SJCRH30 (cell line): ENCODE data around the gene TRDN. TPM values are rescaled to one million over a fixed set of nuclear protein-coding genes. Genes with fewer than 3 reads are reported as not detected.
"Not testable (repeated sequence)": the region's sequence is repeated elsewhere in the genome, so short reads cannot be mapped to it uniquely, and the experiment has no call there.

Source experiments
- DNase-seq, 2 experiments: peaks; one replicate each; pipeline ENCODE4 v3.0.0-alpha.2; 2015 to 2020
- H3K27ac ChIP-seq: fragments of 250-450 bp; sonication (Bioruptor Pico); 2 replicates; pipeline ENCODE4 v1.5.1; 2020; ENCODE audit warnings: mild to moderate bottlenecking, moderate library complexity
- H3K27me3 ChIP-seq: fragments of 250-450 bp; sonication (Bioruptor Pico); 2 replicates; pipeline ENCODE4 v1.5.1; 2020; ENCODE audit warnings: mild to moderate bottlenecking, moderate library complexity
- H3K36me3 ChIP-seq: fragments of 250-450 bp; sonication (Bioruptor Pico); 2 replicates; pipeline ENCODE4 v1.5.1; 2020; ENCODE audit warnings: mild to moderate bottlenecking, moderate library complexity
- H3K4me1 ChIP-seq: fragments of 250-450 bp; sonication (Bioruptor Pico); 2 replicates; pipeline ENCODE4 v1.5.1; 2020; ENCODE audit warnings: mild to moderate bottlenecking, moderate library complexity
- H3K4me3 ChIP-seq: fragments of 250-450 bp; sonication (Bioruptor Pico); 2 replicates; pipeline ENCODE4 v1.5.1; 2020; ENCODE audit warnings: mild to moderate bottlenecking, moderate library complexity
- H3K9me3 ChIP-seq: fragments of 250-450 bp; sonication (Bioruptor Pico); replicated peaks from 2 replicates; pipeline ENCODE4 v1.5.1; 2020; ENCODE audit warnings: mild to moderate bottlenecking, moderate library complexity
- total RNA-seq: library from RNA; depleted of rRNA; stranded (reverse); fragments of >200 nt; shearing (Covaris generic); gene quantifications from 2 replicates; pipeline ENCODE4 v1.2.3, GENCODE V29; 2014

Gene TRDN
- total RNA-seq, 1 experiment from 2014 or later = 0.02 TPM

GRCh38 chr6:123598011-123598410 lies 38.7 kb downstream of the TRDN start:
- no peaks in the 10 kb centered on the region for H3K36me3 ChIP-seq
- no peaks in the 10 kb centered on the region for H3K4me1 ChIP-seq
- H3K9me3 ChIP-seq = no peaks in the 10 kb centered on the region
- no peak overlapping the region for H3K4me3 ChIP-seq
- no peak for DNase-seq
- no peak overlapping the region for H3K27ac ChIP-seq
- no peaks in the 10 kb centered on the region for H3K27me3 ChIP-seq

DNA sequence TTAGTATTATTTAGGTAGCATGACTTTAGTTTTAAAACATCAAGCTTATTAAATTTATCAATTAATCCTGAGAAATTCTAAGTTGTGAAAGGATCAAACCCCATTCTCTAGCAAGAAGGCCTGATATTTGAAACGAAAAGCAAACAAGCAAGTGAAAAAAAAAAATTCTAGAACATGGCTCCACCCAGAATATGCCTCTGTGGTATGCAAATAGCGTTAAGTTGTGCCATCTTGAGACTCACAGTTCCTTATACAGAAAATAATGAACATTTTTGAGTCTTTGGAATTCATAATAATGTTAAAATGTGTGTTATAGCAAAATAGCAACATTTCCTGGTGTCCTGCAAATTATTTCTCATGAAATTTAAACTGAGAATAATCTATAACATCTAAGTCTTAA lies 42.0 kb downstream of the TRDN start:
- H3K4me1 ChIP-seq = no peaks in the 10 kb centered on the region
- no peaks in the 10 kb centered on the region for H3K27me3 ChIP-seq
- DNase-seq = no peak

GRCh38 chr6:123592426-123592825 lies 44.3 kb downstream of the TRDN start:
- DNase-seq = no peak
- H3K36me3 ChIP-seq = no peaks in the 10 kb centered on the region
- H3K4me3 ChIP-seq = no peak overlapping the region
- no peaks in the 10 kb centered on the region for H3K27me3 ChIP-seq
- no peaks in the 10 kb centered on the region for H3K9me3 ChIP-seq
- no peaks in the 10 kb centered on the region for H3K4me1 ChIP-seq
- H3K27ac ChIP-seq = no peak overlapping the region

More for the DNA sequence above, 42.0 kb downstream of the TRDN start:
- H3K36me3 ChIP-seq = no peaks in the 10 kb centered on the region
- H3K9me3 ChIP-seq = no peaks in the 10 kb centered on the region
- H3K27ac ChIP-seq = no peak overlapping the region
- H3K4me3 ChIP-seq = no peak overlapping the region

GRCh38 chr6:123589973-123590372 lies 46.8 kb downstream of the TRDN start:
- no peak overlapping the region for H3K4me3 ChIP-seq
- H3K4me1 ChIP-seq = no peaks in the 10 kb centered on the region
- no peaks in the 10 kb centered on the region for H3K9me3 ChIP-seq
- no peak for DNase-seq
- no peak overlapping the region for H3K27ac ChIP-seq
- H3K27me3 ChIP-seq = no peaks in the 10 kb centered on the region
- H3K36me3 ChIP-seq = no peaks in the 10 kb centered on the region

GRCh38 chr6:123589317-123589716 lies 47.4 kb downstream of the TRDN start:
- Histone ChIP-seq H3K9me3 (no peaks in the 10 kb centered on the region), H3K4me1 (no peaks in the 10 kb centered on the region), H3K27me3 (no peaks in the 10 kb centered on the region), H3K4me3 (no peak overlapping the region), H3K27ac (no peak overlapping the region), H3K36me3 (no peaks in the 10 kb centered on the region)
- DNase-seq = no peak

- H3K27ac ChIP-seq = no peak overlapping the region
- H3K27me3 ChIP-seq = no peaks in the 10 kb centered on the region
- H3K9me3 ChIP-seq = no peaks in the 10 kb centered on the region
- H3K4me3 ChIP-seq = no peak overlapping the region
- H3K36me3 ChIP-seq = no peaks in the 10 kb centered on the region
- no peaks in the 10 kb centered on the region for H3K4me1 ChIP-seq
- DNase-seq = no peak
These were observed 48.2 kb downstream of the TRDN start for GRCh38 chr6:123588546-123588895.

DNA sequence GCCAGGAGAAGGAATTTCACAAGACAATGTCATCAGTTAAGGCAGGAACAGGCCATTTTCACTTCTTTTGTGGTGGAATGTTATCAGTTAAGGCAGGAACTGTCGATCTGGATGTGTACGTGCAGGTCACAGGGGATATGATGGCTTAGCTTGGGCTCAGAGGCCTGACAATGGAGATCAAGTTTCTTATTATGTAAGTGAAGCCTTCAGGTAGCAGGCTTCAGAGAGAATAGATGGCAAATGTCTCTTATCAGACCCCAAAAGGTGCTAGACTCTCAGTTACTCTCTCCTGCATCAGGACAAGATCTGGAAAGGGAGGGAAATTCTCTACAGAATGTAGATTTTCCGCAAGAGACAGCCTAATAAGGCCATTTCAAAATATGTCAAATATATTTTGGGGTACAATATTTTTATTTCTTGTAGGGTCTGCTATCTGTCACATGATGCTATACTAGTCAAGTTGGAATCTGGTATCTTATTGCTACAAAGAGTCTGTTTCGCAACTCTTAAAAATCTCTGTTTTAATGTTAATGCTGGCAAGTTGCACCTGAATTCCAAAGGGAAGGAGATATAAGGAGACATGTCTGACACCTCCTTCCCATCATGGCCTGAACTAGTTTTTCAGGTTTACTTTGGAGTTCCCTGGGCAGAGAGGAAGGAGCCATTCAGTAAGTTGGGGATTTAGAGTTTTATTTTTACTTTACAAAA lies 48.8 kb downstream of the TRDN start:
- H3K27ac ChIP-seq = no peak overlapping the region
- H3K27me3 ChIP-seq = no peaks in the 10 kb centered on the region
- H3K4me1 ChIP-seq = no peaks in the 10 kb centered on the region
- no peak for DNase-seq
- no peaks in the 10 kb centered on the region for H3K36me3 ChIP-seq
- H3K4me3 ChIP-seq = no peak overlapping the region
- H3K9me3 ChIP-seq = no peaks in the 10 kb centered on the region

DNA sequence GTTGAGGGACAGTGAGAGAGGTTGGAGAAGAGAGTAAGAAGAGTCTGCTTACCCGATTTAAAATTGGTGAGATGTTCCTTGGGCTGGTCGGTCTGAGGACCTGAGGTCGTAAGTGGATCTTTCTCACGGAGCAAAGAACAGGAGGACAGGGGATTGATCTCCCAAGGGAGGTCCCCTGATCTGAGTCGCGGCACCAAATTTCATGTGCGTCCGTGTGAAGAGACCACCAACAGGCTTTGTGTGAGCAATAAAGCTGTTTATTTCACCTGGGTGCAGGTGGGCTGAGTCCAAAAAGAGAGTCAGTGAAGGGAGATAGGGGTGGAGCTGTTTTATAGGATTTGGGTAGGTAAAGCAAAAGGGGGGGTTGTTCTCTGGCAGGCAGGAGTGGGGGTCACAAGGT lies 49.3 kb downstream of the TRDN start:
- not testable (repeated sequence) for H3K4me3 ChIP-seq, H3K27ac ChIP-seq, H3K27me3 ChIP-seq, H3K9me3 ChIP-seq, H3K4me1 ChIP-seq, DNase-seq, H3K36me3 ChIP-seq

DNA sequence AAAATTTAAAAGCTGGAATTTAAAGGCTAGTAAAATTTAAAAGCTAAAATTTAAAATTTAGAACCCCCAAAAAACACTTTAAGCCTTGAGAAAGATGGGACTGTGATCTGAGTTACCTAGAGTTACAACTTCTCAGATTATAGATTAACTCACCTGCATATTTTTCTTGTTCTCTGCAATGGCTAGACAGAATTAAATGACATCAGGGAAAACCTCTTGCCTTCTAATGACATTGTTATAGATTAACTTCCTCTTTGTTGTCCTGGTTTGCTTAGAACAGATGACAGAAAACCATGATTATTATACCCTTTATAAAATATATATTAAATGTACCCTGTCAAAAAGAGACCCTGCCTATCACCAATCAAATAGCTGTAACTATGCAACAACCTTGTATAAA lies 56.4 kb downstream of the TRDN start:
- H3K4me1 ChIP-seq = no peaks in the 10 kb centered on the region

DNA sequence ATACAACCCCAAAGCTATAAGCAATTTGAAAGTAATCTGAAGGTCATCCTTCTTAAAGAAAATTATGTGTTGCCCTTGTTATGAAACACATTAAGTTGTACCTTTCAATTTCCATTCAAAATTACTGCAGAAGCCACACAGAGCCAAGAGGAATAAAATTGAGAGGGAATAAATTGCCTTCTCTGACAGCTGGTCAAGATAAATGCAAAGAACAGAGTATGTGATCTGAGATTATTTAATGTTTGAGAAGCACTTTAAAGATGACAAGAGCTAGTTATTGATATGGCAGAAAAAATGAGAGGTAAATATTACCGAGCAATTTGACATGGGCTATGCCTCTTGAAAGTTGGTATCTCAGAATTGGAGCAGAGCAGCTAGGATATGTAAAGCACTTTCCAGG lies 61.6 kb downstream of the TRDN start:
- no peak for DNase-seq
- H3K36me3 ChIP-seq = no peaks in the 10 kb centered on the region
- H3K4me1 ChIP-seq = no peaks in the 10 kb centered on the region
- no peaks in the 10 kb centered on the region for H3K9me3 ChIP-seq
- no peak overlapping the region for H3K27ac ChIP-seq
- H3K4me3 ChIP-seq = no peak overlapping the region
- no peaks in the 10 kb centered on the region for H3K27me3 ChIP-seq

More for the DNA sequence above, 56.4 kb downstream of the TRDN start:
- H3K27me3 ChIP-seq = no peaks in the 10 kb centered on the region
- no peak overlapping the region for H3K27ac ChIP-seq
- no peak overlapping the region for H3K4me3 ChIP-seq
- no peak for DNase-seq
- H3K36me3 ChIP-seq = no peaks in the 10 kb centered on the region
- H3K9me3 ChIP-seq = no peaks in the 10 kb centered on the region

GRCh38 chr6:123570813-123571684 lies 65.7 kb downstream of the TRDN start:
- H3K27ac ChIP-seq = no peak overlapping the region
- H3K36me3 ChIP-seq = no peaks in the 10 kb centered on the region
- no peak overlapping the region for H3K4me3 ChIP-seq
- no peaks in the 10 kb centered on the region for H3K4me1 ChIP-seq
- H3K27me3 ChIP-seq = no peaks in the 10 kb centered on the region
- no peak for DNase-seq
- H3K9me3 ChIP-seq = no peaks in the 10 kb centered on the region

- Histone ChIP-seq H3K4me3 (no peak overlapping the region), H3K27ac (no peak overlapping the region)
- no peak for DNase-seq
These were observed 67.2 kb downstream of the TRDN start for GRCh38 chr6:123569575-123569974.

DNA sequence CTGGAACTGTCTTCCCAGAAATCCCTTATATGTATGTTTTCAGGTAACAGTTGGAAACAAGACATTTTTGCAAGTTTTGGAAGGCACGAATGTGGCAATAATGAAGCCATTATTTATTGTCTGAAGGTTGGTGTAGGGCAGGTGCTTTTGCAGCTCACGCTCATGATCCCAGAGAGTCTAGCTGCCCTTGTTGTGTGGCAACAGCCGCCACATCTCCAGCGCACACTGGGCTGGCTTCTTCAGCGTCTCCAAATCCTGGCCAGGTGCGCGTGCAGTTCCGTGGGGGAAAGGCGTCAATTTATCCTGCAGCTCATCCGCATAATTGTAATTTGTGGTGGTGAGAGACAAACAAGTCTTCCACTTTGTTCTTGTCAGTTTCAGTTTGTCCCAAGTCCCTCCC lies 71.2 kb downstream of the TRDN start:
- no peaks in the 10 kb centered on the region for H3K9me3 ChIP-seq
- no peaks in the 10 kb centered on the region for H3K27me3 ChIP-seq
- no peak for DNase-seq
- H3K27ac ChIP-seq = no peak overlapping the region
- H3K4me1 ChIP-seq = no peaks in the 10 kb centered on the region
- no peak overlapping the region for H3K4me3 ChIP-seq
- no peaks in the 10 kb centered on the region for H3K36me3 ChIP-seq

More at GRCh38 chr6:123569575-123569974, 67.2 kb downstream of the TRDN start:
- no peaks in the 10 kb centered on the region for H3K4me1 ChIP-seq
- H3K9me3 ChIP-seq = no peaks in the 10 kb centered on the region
- no peaks in the 10 kb centered on the region for H3K27me3 ChIP-seq
- H3K36me3 ChIP-seq = no peaks in the 10 kb centered on the region

GRCh38 chr6:123564361-123564760 lies 72.4 kb downstream of the TRDN start:
- Histone ChIP-seq H3K4me1 (no peaks in the 10 kb centered on the region), H3K9me3 (no peaks in the 10 kb centered on the region), H3K4me3 (no peak overlapping the region), H3K36me3 (no peaks in the 10 kb centered on the region), H3K27ac (no peak overlapping the region), H3K27me3 (no peaks in the 10 kb centered on the region)
- DNase-seq = no peak

GRCh38 chr6:123562677-123563076 lies 74.1 kb downstream of the TRDN start:
- Histone ChIP-seq H3K9me3 (no peaks in the 10 kb centered on the region), H3K36me3 (no peaks in the 10 kb centered on the region), H3K27me3 (no peaks in the 10 kb centered on the region), H3K27ac (no peak overlapping the region), H3K4me3 (no peak overlapping the region), H3K4me1 (no peaks in the 10 kb centered on the region)
- DNase-seq = no peak
